GM13977 (cell line): Measurements from ENCODE around the gene INHBB.

Experiments used
- DNase-seq: peaks from one replicate; pipeline ENCODE4 v3.0.0; 2012; ENCODE audit warnings: low spot score
- CTCF ChIP-seq: IDR thresholded peaks from 2 replicates; pipeline ENCODE4 v1.5.1; 2012; ENCODE audit warnings: mild to moderate bottlenecking, control low read depth; ENCODE audit not compliant: insufficient read depth; ENCODE audit errors: extremely low read depth, missing control alignments
- in situ Hi-C: fragments of 300-500 bp; cut with MboI; formaldehyde crosslinking; loops from one replicate; pipeline ENCODE4 v1.12.0; 2022; ENCODE audit warnings: low sequenced_read_pairs, low pct_unique_long_range_greater_than_20kb, mixed read lengths, inconsistent platforms; ENCODE audit not compliant: unreplicated experiment

The INHBB gene

GRCh38 chr2:120381192-120381591, 35.3 kb downstream of the INHBB start:
- TF ChIP-seq CTCF: no peak
- DNase-seq: no peak
- in situ Hi-C loops: no loop called here

- in situ Hi-C loops: no loop called here
- no peak for TF ChIP-seq CTCF
- no peak for DNase-seq
Measured at GRCh38 chr2:120381661-120382060, 35.7 kb downstream of the INHBB start.

- TF ChIP-seq CTCF: no peak
- no peak for DNase-seq
- in situ Hi-C loops: no loop called here
Measured at GRCh38 chr2:120382541-120383144, 36.7 kb downstream of the INHBB start.

GRCh38 chr2:120383191-120383590, 37.3 kb downstream of the INHBB start:
- no peak for DNase-seq
- in situ Hi-C loops: no loop called here
- no peak for TF ChIP-seq CTCF

- no peak for TF ChIP-seq CTCF
- in situ Hi-C loops: no loop called here
- no peak for DNase-seq
Measured at GRCh38 chr2:120383631-120384340, 37.9 kb downstream of the INHBB start.

- in situ Hi-C loops: no loop called here
Measured at GRCh38 chr2:120384486-120385354, 38.8 kb downstream of the INHBB start.

More at GRCh38 chr2:120384486-120385354, 38.8 kb downstream of the INHBB start:
- no peak for DNase-seq
- TF ChIP-seq CTCF: no peak
